Activated CD4-positive, alpha-beta T cell treated with anti-CD3 and anti-CD28 coated beads for 4 hours (primary cell): ENCODE data around the gene JARID2.
A peak's percentile ranks its signal among the peaks of the same experiment; 100 is the strongest.

Experiments
- DNase-seq, 2 donors: peaks; one replicate each; pipeline ENCODE4 v3.0.0-alpha.2; 2020

The JARID2 gene

DNA sequence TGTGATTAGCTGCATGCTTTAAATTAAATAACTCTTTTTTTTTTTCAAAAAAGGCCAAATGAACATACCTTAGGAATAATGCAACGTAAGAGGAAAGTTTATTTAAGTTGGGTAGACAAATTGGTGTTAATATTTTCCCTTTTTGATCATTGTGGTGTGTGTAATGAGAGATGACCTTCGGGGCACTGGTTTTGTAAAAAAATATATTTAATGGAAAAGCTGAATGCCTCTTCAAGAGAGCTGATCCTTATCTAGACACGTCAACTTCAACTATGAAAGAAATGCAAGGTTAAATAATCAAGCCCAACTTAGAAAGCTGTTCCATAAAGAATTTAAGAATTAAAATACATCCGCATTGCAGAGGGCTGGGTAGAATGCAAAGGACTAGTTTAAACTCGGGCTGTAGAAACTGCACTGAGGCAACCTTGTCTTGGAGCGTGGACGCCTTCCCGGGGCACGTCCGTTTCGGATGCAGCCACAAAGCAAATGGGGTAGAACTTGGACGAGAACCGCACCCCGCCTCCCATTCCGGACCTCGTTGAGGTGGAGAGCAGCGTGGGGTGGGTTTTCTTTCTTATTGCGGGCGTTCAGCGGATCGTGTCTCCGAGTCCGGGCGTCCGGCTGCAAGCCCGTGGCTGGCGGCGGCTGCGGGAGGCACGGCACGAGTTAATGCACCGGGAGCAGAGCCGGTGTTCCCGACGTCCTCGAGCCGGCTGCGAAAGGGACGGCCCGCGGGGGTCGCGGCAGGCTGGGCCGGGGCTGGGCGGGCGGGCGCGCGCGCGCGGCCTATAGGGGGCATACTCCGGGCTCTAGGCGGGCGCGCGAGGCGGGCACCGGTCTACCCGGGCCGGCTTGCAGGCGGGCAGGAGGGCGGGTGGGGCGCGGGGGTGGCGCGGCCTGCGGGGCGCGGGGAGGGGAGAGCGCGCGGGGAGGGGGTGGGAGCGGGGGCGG, 1.9 kb downstream of the JARID2 start:
- DNase-seq: peak; percentile 43 to 77

DNA sequence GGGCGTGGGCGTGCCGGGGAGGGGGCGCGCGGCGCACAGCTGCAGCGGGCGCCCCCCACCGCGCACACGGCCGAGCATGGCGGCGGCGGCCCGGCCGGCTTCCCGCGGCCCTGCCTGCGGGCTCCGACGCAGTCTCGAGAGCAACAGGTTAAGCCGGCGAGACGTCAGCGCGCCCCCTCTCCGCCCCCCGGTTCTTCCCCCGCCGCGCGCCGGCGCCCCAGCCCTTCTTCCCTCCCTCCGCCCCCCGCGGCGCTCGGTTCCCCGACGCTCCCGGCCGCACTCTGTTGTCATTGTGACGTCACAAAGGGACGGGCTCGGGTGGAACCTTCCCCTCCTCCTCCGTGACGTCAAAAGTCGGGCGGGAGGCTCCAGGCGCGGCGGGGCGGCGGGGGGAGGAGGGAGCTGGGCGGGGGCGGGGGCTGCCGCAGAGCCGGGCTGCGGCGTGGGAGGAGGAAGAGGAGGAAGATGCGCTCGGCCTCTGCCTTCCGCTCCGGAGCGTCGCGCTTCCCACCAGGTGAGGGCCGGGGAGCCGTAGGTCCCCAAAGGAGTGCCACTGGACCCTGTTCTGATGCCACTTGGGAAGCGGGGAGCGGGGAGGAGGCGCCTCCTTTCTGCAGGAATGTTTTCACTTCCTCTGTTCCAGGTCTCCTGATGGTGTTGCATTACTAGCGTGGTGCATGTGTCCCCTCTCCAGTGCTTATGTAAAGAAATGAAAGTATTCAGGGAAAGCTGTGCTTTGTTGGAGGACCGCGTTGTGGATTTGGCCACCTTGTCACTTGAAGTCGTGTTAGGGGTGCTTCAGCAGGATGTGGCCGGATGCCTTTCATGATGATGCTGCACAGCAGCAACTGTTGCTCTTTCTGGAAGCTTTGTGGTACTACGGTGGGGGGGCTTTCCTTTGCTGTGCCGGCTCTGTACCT, 2.8 kb downstream of the JARID2 start:
- peak; percentile 98 to 99 for DNase-seq

DNA sequence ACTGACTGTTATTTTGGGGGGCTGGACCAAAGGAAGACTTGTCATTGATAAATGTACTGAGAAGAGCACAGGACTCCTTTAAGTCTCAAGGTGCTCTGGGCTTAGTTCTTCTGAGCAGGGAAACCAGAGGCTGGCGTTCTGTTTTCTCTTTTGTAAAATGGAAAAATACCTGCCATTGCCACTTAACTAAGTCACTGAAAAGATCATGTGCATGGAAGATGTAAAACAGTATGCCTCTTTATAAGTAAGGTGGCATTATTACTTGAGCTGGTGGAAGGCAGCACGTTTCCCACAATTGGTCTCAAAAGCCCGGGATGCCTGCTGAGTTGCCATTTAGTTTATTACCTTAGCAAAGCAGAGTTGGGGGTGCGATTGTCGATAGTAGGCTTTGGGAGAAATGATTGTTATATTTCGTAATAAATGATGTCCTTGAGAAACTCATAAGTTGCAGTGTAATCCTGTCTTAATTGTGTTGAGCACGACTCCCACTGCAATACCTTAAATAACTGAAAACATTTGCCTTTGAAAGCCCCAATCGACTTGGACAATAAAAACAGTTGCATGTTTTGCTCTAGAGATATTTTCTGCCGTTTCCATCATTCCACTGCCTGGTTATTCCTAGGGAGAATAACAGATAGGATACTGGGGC, 3.6 kb downstream of the JARID2 start:
- DNase-seq: no peak

DNA sequence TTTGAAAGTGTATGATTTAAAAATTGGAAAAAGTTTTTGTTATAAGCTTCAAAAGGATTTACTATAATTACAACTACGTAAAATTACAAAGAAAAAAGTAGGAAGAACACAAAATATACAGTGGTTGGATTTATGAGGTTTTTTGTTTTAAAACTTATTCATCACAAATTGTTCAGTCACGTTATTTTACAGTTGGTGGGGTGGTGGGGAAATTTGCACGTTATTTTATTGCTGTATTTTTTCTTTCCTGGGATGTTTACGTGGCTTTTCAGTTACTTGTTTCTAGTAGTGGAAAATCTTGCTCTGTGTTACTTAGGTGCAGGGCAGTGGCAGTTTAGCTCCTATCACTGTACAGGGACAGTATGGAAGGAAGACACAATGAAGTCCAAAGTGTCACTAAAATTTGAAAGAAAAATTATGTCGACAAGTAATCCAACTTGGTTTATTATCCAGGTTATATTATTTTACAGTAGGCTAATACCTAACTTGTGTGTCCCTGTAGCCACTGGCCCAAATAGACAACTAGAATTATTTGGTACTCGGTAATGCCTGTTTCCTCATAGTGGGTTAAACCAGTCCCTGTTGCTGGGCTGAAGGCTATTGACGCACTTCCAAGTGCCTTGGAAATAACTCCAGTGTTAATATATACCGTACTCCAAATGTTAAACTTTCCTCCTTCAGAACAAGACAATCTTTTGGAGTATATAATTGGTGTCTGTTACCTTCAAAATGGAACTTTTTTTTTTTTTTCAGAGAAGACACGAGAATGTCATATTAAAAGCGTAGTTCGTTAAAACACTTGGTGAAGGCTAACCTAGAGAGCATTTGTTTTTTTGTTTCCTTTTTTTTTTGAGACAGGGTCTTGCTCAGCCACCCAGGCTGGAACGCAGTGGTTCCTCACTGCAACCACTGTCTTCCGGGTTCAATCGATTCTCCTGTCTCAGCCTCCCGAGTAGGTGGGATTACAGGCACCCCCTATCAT, 4.6 kb downstream of the JARID2 start:
- DNase-seq: no peak

DNA sequence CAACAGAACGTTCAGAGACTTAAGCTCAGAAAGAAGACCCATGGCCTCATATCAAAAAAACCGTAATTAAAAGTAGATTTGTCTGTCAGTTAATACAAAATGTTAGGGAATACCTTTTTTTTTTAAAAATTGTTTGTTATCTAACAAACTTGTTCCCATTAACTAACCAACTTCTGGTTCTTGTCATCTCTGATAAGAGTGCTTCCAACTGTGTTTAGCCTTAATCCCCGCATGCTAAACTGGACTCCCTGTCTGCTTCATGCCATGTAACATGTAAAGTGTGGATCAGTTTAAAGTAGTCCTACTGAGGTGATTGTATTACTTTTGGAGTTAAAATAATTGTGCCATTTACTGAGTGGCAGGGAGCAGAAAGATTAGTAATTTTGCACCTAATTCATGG, 6.3 kb downstream of the JARID2 start:
- no peak for DNase-seq

DNA sequence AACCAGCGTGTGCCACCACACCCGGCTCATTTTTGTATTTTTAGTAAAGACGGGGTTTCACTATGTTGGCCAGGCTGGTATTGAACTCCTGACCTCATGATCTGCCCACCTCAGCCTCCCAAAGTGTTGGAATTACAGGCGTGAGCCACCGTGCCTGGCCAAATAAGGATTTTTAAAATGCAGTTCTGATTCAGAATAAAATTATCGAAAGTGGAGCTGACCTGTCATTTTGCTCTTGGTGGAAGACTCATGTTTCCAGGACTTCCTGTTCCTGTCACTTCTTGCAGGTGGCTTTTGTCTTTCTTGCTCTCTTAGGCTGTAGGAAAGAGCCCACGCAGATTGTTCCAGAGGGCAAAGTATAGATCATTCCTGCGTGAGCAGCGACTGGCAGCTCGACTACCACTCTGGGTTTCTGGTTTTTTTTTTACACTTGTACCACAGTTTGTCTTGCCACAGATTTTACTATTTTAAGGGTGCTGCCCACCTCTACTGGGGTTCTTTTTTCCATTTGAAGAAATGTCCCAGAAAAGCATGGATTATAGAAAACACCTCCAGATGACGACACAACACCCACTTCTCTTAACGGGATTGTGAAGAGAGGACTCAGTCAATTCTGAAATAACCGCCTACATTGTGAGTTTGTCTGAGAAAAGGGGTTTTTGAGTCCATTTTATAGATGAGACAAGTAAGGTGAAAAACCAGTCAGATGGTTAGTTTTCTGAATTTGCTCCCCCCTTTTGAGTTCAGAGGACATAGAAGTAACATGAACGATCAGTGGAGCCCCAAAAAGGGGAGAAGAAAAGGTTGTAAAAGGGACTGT, 7.5 kb downstream of the JARID2 start:
- no peak for DNase-seq

DNA sequence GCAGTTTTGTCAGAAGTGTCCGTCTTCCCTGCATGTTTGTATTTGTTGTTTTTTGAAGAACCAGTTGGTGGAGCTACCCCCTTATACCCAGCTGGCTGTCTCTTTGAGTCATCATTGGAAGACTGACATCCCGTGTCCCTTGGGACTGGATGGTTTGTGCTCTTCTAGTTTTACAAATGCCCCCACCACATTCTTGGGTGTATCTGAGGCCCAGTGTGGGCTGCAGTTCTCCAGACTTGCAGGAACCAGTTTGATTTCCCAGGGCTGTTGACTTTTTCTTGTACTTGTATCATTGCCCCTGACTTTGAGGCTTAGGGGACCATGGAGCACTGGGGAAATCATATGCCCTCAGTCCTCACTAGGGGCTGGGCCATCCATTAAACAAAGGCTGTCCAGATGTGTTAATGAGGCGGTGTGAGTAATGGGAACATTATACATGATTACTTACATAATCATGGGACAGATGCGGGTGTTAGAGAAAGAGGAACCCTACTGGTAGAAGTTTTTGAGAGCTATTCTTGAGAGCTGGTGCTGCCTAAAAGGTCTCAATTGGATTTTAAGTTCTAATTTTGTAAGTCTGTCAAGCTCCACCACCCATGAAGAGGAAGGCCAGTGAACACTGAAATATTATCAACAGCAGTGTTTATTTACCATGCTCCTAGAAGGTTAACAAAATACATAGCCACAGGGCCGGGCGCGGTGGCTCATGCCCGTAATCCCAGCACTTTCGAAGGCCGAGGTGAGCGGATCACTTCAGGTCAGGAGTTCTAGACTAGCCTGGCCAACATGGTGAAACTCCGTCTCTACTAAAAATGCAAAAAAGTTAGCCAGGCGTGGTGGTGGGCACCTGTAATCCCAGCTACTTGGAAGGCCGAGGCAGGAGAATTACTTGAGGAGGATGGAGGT, 8.5 kb downstream of the JARID2 start:
- no peak for DNase-seq

DNA sequence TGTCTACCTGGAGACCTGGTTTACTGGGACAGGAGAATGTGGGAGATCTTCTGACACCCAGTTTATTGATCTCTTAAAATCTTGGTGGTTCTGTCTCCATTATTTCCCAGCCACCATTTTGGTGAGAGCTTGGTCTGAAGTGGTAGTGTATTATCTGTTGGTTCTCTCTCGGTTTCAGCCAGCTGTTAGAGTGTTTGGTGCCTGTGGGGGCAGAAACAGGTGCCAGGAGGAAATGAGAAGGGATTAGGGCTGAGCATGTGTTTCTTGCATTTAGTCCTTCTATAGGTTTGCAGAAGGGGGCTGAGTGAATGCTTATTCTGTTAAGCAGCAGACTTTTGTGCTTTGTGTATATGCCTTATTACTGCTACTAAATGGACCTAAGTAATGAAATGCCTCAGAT, 9.6 kb downstream of the JARID2 start:
- DNase-seq: no peak

DNA sequence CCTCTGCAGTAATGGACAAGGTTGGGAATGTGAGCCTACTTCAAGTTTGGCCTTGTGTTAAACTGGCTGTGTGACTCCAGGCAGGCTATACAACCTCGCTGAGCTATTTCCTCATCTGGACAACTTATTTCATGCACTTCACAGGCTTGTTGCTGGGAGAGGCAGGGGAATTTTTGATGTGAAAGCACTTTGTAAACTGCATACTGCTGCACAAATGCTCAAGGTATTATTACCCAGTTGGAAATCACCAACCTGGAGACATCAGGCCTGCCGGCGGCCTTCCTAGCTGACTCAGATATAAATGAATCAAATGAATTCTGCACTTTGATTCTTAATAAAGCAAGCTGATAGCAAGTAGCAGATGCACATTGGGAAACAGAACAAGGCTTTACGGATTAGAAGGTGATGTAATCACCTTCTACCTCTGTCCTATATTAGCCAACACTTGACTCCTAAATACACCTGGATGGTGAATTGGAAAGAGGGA, 10.1 kb downstream of the JARID2 start:
- no peak for DNase-seq

DNA sequence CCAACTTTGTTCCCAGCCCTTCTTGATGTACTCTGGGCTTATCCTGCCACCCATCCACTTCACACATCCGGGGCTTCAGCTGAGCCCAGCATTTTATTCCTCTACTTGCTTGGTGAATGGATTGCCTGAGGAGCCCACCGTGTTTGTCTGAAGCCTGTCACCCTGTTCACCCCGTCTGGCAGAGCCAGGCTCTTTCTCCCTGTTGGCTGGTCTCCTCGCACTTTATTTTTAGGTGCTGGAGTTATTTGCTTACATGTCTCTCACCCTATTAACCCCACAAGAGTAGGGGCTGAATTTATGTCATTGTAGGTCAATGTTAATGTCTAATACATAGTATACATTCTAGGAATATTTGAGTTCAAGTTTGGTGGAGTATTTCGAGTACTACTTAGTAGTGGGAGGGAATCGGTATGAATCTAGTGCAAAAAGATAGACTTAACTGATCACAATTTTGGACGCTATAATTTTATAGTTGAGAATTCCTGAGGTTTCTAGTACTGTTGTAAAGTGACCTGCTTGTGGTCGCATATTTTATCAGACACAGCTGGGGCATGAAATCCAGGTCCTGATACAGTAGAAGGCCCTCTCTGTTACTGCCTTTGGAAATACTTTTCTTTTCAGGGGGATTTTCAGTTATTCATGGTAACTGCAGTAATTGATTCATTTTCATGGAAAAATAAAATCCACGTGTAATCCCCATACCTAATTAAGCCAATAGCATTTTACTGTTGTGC, 10.8 kb downstream of the JARID2 start:
- DNase-seq: no peak

DNA sequence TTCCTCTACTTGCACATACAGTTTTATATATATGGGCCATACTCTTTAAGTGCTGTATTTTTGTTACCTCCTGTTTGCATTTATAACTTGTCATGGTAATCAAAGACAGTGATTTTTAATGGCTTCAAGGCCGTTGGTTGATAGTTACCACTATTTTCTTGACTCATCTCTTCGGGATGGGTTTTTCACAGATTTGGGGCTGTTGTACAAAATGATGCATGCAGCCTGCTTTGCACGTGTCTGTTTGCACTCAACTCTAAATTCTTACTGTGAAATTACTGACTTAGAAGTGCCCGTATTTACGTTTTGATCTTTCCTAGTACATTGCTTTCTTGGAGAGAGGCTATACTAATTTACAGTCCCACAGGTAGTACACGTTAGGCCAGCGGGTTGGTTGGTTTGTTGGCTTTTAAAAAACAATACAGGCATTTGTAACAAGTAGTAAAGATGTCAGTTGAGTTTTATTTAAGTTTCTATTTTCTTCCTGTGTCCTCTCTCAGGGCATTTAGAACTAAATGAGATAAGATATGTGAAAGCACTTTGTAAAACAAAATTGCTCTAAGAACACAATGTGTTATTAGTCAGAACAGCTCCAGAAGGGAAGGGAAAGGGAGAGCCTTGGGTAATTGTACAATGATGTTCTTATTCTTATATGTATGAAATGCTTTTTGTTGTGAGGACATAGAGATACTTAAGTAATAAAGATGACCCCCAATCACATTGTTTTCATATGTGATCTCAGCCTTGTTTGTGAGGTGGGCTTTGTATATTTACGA, 11.7 kb downstream of the JARID2 start:
- DNase-seq: no peak

DNA sequence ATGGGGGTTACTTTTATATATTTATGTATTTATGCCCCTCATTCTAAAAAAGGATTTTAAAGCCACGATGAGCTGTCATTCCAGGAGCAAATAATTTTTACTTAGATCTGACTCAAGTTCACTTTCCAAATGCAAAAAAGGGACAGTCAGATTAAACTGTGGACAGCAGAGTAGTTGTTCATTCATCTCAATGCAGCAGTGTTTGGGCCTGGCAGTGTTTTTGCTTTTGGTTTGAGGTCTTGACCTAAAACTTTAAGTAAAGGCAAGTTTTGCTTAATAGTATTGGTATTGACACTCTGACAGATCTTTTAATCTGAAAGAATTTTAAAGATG, 13.9 kb downstream of the JARID2 start:
- DNase-seq: no peak

DNA sequence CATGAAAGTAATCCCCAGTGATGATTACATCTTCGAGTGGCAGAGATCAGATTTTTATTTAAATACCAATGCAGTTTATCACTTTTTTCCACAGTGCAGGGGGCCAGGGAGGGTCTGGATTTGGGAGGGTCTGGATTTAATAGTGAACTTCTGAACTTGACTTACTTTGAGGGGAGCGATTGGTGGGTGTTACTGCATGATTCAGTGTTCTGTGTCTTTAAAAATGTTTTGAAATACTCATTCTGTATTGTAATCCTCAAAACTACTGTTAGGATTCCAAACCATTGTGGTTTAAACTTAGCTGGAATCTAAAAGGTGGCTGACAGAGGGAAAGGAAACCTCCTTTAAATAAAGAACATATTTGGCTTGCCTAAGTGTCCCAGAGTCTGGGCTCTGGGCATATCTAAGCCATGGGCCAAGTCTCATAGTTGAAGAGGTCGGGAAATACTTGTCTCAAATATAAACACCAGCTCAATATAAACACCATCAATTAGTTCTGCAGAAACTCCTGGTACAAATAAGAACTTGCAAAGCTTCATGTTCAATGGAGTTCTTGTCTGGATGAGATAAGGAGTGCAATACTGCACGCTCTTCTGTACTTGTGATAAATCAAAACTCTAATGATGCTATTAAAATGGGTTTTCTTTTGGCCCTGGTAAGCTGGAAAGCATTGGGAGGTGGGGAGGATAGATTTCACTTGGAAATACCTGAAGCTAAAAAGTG, 14.4 kb downstream of the JARID2 start:
- DNase-seq: no peak

DNA sequence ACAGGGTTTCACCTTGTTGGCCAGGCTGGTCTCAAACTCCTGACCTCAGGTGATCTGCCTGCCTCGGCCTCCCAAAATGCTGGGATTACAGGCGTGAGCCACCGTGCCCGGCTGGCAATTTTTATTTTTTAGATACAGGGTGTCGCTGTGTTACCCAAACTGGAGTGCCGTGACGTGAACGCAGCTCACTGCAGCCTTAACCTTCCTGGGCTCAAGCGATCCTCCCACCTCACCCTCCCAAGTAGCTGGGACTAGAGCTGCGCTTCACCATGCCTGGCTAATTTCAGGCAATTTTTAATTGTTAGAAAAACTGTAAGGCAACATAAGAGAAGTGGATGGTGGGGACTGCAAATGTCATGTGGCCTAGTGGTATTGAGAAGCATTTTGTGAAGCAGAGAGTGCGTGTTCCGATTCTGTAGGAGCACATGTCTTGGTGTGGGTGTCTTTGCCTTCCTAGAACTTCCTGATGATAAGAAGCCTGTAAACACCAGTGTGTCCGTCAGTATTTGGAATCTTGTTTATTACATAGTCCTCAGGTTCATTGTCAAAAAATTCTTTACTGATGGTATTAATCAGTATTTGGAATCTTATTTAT, 18.0 kb downstream of the JARID2 start:
- DNase-seq: no peak

DNA sequence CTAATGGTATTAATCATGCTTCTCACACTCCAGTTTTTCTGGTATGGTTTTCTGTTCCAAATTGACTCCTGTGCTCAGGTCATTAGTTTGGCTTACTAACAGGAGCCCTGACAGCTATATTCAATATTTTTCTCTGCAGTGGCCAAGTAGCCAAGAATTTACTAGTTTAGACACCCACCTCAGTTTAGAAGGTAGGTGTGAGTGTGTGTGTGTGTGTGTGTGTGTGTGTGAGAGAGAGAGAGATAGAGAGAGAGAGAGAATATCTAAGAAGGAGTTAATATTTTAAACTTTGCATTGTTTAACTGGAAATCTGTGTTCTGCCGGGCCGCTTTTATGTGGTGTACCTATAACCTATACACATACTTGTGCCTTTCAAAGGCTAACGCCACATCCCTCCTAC, 18.5 kb downstream of the JARID2 start:
- no peak for DNase-seq

DNA sequence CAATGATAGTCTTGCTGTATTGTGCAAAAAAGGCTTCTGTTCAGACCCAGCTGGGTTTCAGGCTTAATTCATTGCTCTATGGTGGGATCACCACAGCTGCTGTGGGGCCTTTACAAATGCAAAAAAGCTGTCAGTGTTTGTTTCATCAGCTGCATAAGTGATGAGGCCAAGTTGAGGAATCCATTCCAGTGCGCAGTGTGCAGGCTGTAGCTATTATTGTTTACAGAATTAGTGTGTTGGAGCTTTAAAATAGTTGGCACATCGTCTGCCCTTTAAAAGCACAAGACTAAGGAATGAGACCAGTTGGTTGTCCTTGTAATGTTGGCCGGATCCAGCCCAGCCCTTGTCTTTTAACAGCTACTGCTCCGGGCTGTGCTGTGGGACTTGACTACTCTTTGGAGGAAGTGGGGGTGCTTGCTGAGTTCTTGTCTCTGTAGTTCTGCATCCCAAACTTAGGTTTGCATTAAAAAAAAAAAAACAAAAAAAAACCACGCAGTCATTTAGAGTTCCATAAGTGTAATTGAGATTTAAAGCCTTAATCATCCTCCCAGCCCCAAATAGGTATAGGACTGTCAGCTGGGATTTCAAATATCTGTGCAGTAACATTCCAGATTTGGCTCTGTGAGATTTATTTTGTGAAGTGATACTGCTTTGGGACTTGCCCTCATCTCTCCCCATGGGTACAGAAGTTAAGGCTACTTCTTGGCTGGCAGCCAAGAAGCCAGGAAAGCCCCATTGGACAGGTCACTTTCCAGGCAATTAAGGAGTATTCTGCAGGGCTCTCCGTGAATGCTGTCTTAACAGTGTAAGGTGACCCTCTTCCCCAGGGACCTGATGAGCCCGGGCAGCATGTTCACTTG, 19.3 kb downstream of the JARID2 start:
- DNase-seq: no peak
